NB4 (cell line): ENCODE measurements around the gene NGEF.

Experiments used
- CTCF ChIP-seq: IDR thresholded peaks from one replicate; pipeline ENCODE4 v1.5.1; 2012; ENCODE audit warnings: low read depth, low read length
- POLR2A ChIP-seq: IDR thresholded peaks from 2 replicates; pipeline ENCODE4 v1.6.1; 2011; ENCODE audit warnings: mild to moderate bottlenecking; ENCODE audit not compliant: insufficient read length; ENCODE audit errors: extremely low read depth

- TF ChIP-seq CTCF (no peak), POLR2A (no peak)
Observed at GRCh38 chr2:232894746-232895145, 118.3 kb downstream of the NGEF start.
